T-helper 1 cell treated with Interleukin-12 subunit alpha and Interleukin-12 subunit beta and Interleukin-4 antibody, amounts not matched to agents 30 ng/mL and 1 ng/mL, for 36 hours (primary cell): ENCODE measurements around the gene PPP1R7. TPM values are rescaled to one million over a fixed set of nuclear protein-coding genes. Genes with fewer than 3 reads are reported as not detected.

Source experiments
- intact Hi-C: fragments of 100-400 bp; cut with micrococcal nuclease; formaldehyde crosslinking; loops from one replicate; pipeline ENCODE4 v1.15.1; 2024
- total RNA-seq: library from RNA; stranded (reverse); gene quantifications from 2 replicates; pipeline ENCODE4 v1.2.3, GENCODE V29; 2022

The PPP1R7 gene
- total RNA-seq, 1 donor from 2014 or later: 116 TPM

DNA sequence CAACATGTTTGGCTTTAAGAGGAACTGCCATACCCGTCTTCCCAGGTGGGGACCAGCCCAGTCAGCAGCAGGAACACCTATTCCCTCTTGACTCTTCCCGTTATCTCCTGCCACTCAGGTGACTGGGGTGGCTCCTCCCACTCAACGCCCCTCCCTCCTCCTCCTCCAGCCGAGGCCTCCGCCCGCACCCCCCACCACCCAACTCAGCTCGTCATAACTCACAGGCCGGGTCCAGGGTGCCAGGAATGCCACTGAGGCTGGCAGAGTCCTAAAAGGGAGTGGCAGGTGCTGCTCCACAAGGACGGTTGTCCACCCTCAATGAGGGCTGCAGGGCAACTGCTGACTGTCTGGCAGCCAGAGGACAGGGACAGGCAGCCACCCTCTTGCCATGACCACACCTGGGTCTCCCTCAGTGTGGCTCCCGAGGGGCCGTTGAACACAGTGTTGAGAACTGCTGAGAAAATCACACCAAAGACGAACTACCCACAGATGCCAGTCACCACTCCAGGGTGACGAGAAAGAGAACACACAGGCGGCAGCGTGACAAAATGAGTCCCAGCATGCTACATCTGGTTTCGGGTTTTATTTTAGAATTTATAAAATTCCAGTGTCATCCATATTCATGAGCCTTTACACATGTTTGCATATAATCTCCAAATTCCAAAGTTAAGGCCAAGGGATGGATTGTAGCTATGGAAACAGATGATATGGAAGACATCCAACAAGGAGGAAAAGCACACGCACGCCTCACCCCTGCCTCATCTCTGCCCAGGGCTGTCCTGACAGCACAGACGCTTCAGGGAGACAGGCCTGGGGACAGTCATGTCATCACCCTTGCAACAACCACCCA lies 76.7 kb downstream of the PPP1R7 start:
- intact Hi-C loops: no loop called here

DNA sequence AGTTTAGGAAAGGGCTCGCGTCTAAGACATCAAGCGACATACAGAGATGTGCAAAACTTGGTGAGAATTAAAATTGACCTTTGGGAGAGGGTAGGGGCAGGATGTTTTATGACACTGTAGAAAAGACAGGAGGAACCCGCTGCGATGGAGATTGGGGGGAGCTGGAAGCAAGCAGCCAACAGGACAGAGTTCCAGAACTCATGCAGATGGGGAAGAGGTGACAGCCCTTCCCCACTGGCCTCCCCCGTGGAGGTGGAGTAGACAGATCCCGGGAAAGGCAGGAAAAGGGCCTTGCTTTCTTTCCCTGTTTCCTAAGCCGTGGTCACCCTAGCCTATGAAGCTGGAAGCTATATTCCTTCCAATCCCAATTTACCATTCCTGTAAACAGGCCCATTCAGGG lies 77.3 kb downstream of the PPP1R7 start:
- intact Hi-C loops: no loop called here

DNA sequence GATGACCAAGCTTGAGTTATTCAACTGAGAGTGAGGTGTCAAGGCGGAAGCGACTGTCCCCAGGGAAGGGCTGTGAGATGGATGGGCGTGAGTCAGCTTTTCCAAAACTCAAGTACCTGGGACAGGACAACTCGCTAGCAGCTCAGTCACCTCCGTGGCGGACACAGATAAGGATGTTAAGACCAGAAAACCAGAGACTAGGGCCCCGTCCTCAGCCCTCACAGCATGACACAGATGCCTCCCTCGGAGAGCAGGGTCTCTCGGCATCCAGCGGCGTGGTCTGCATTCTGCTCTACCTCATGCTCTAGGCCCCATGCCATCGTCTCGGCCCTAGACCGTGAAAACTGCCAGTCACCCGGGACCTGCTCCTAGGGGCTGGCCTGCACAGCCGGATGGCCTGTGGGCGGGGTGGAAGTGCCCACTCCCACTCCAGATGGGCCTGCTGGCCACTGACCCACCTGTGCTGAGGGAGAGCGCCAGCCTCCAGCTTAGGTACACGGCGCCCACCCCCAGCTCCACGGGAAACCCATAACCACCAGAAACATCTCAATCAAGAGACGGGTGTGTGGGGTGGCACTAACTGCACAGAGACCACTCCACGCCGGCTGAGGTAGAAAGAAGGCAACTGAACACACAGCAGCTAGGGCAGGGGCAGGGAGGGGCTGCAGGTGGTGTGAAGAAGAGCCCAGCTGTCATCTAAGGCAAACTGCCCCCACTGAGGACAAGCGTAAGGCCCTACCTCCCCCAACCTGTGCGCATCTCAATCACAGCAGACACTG lies 78.0 kb downstream of the PPP1R7 start:
- intact Hi-C loops: no loop called here

DNA sequence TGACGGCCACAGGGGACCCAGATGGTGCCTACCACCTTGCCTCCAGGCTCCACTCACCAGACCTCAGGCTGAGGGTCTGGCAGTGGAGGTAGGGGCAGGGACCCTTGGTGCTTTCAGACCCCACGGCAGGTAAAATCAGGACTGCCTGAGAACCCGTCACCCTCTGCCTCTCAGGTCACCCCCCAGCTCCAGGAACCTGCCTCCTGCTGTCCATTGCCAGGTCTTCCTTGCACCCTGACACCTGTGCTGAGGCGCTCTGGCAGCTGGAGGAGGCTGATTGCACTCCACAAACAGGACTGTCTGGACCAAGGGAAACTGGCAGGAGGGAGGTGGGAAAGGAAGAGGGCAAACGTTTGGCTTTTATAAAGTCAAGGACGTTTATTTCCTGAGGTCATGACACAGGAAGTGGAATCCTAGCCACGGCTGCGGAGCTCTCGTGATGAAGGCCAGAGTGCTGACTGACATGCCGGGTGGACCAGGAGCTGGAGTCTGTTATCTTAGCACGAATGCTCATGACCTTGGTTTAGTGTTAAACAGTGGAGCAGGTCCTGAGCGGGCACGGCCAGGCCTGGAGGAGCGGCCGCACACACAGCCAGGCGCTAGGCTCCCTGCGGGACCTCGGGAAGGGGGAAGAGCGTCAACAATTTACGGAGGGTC lies 78.7 kb downstream of the PPP1R7 start:
- intact Hi-C loops: no loop called here

DNA sequence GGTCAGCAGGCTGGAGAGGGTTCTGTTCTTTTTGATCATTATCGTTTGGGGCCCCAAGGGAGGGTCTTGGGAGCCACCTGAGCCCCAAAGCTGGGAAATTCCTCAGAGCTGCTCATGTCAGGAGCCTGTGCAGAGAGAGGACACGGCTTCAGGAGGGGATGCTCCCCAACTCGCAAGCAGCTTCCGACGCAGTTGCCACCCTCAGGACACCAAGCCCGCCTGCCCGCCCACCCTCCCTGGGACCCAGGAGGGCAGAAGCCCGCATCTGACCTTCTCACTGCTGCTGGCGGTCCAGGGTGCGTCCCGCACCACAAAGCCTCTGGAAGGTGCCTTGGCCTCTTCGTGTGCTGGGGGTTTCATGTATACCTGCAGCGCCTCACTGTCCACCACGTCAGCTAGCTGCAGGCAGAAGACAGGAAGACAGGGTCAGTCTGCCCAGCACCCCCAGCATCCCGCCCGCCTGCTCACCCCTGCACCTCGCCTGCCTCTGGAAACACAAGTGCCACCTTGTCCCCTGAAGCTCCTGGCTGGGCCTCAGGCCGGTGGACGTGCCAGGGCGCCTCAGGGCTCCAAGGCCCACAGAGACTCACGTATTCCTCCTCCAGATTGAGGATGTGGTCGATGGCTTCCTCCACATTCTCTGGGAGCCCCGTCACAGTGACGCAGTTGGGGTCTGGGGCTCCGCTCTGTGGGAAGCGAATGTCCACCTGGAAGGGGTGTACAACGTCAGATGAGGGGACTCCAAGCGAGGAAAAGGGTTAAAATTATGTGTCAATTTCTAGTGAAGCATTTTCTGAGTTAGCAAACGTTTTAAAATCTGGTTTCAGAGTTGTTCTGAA lies 79.5 kb downstream of the PPP1R7 start:
- intact Hi-C loops: no loop called here

DNA sequence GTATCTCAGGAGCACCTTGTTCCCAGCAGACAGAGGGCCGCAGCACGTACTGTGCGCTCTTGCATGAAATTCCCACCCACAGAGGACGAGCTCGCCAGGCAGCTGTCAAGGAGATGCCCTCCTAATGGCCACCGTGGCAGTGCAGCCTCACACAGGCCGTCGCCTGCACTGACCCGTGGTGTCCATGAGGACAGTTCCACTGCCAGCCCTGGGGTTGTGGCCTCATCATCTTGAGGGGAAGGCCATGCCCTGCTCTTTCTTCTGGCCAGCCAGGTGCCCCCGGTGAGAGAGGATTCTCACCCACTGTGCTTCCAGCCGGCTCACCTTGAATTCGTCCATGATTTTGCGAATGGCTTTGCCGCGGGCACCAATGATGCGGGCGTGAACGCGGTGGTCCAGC lies 80.2 kb downstream of the PPP1R7 start:
- intact Hi-C loops: no loop called here

DNA sequence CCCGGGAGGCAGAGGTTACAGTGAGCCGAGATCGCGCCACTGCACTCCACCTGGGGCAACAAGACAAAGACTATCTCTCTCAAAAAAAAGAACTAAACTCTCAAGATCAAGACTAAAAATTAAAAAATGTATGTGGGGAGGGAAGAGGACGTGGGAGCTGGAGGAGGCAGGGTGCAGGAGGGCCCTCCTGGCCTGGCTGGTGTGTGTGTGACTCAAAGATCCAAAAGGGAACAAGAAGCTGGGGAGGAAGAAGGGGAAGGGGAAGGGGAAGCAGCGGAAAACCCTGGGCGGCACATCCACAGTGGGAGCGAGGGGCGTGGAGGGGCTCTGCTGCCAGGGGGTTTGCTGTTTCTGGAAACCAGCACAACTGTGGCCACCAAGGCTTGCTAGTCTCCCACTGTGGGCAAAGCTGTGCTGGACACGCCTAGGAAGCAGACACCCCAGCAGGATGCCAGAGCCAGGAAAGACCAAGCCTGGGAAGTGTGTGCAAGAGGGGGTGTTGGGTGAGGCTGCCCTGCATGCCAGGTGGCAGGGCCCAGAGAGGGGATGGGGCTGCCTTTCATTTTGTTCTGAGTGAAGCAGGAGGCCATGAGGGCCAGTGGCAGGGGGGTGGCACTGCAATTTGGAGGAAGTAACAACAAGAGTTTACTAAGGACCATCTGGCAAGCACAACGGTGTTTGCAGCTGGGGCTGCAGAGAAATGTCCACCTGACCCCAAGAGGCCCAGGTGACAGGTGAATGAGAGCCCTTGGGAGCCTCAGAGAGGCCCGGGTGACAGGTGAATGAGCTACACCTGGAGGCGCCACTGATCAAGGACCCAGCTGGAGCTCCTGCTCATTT lies 82.7 kb downstream of the PPP1R7 start:
- intact Hi-C loops: no loop called here

Other genes with a start within 250 kb of the PPP1R7 start
- not detected in 2 replicates for gene CROCC2, start 244.1 kb upstream of the PPP1R7 start, total RNA-seq
- gene SNED1, start 151.8 kb upstream of the PPP1R7 start, total RNA-seq: 21.0 and 22.3 TPM in 2 replicates
- gene MTERF4, start 48.2 kb upstream of the PPP1R7 start, total RNA-seq: 45.6 and 50.2 TPM in 2 replicates
- 99.6 and 109 TPM in 2 replicates for gene PASK, start 995 bp upstream of the PPP1R7 start, total RNA-seq
- gene ANO7, start 38.2 kb downstream of the PPP1R7 start, total RNA-seq: 0.46 and 0.61 TPM in 2 replicates
- gene HDLBP, start 165.2 kb downstream of the PPP1R7 start, total RNA-seq: 226 and 240 TPM in 2 replicates
- 217 and 223 TPM in 2 replicates for gene SEPTIN2, start 165.5 kb downstream of the PPP1R7 start, total RNA-seq
- 20.5 and 21.5 TPM in 2 replicates for gene FARP2, start 205.8 kb downstream of the PPP1R7 start, total RNA-seq